ENCODE data around the gene AMBRA1. TPM values are rescaled to one million over a fixed set of nuclear protein-coding genes. Genes with fewer than 3 reads are reported as not detected.

AMBRA1 gene
- total and polyA plus RNA-seq, 4 donors, result 21.3 to 29.6 (median 28.4) TPM

DNA sequence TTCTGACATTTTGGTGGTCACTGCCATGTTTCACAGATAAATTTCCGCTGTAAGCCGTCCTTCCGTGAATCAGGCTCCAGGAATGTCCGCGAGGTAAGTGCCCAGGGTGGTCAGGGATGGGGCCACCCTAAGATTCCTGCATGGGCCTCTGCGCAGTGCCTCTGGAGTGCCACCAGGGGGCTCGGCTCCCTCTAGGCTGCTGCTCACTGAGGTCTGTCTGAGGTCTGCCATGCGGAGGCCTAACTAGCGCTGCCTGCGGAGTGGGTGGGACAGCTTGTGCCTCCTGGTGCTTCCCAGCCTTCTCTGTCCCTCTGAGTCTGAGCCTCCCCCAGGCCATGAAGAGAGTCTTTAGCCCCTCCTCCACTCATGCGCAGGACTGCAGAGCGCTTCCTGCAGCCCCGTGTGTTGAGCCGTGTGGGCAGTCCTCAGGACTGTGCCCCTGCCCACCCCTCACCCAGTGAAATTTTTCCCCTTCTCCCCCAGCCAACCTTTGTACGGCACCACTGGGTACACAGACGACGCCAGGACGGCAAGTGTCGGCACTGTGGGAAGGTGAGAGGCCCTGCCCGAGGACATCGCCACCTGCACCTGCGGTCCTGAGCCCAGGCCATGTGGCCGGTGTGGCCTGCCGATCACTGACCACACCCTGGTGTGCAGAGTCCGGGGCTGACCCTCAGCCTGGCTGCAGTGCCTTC, 224.2 kb downstream of the AMBRA1 start:
- H3K4me3 ChIP-seq (ENCODE audit: low read depth, low read length), result no peak overlapping the region
- 58% methylated on average over 20 of the region's 25 CpGs for WGBS (ENCODE audit: insufficient coverage)
- no peaks in the 10 kb centered on the region for H3K27me3 ChIP-seq (ENCODE audit: control insufficient read depth, insufficient read depth, low read length)
- DNase-seq (ENCODE audit: low read depth in 4 of 6, low spot score in 6 of 6), result peak in 2 of 6 donors; percentile 64 to 73
- peaks cover 86% of the 10 kb centered on the region for H3K36me3 ChIP-seq (ENCODE audit: control insufficient read depth, insufficient read depth, low read length)
- H3K9me3 ChIP-seq (ENCODE audit: control insufficient read depth, insufficient read depth, low read length), result no peaks in the 10 kb centered on the region
- H3K27ac ChIP-seq (ENCODE audit: low read depth, low read length), result no peak overlapping the region
- peaks cover 31% of the 10 kb centered on the region for H3K4me1 ChIP-seq (ENCODE audit: control insufficient read depth, insufficient read depth, low read length)

DNA sequence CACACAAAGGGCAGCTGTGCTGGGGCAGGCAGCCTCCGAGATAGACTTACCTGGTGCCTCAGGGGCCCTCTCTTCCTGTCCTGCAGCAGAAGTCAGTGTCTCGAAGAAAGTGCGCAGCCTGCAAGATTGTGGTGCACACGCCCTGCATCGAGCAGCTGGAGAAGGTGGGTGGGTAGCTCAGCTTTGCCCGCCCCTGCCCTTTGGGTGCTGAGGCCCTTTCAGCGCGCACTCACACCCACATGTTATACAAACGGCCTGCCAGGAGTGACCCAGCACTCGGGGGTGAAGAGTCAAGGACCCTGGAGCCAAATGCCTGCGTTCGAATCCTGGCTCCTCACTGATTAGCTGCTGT, 225.9 kb downstream of the AMBRA1 start:
- H3K4me1 ChIP-seq (ENCODE audit: control insufficient read depth, insufficient read depth, low read length), result peaks cover 44% of the 10 kb centered on the region
- peaks cover 85% of the 10 kb centered on the region for H3K36me3 ChIP-seq (ENCODE audit: control insufficient read depth, insufficient read depth, low read length)
- DNase-seq (ENCODE audit: low read depth in 4 of 6, low spot score in 6 of 6), result no peak
- no peaks in the 10 kb centered on the region for H3K9me3 ChIP-seq (ENCODE audit: control insufficient read depth, insufficient read depth, low read length)
- 83% methylated on average over 9 of the region's 12 CpGs for WGBS (ENCODE audit: insufficient coverage)
- H3K4me3 ChIP-seq (ENCODE audit: low read depth, low read length), result no peak overlapping the region
- H3K27me3 ChIP-seq (ENCODE audit: control insufficient read depth, insufficient read depth, low read length), result no peaks in the 10 kb centered on the region
- no peak overlapping the region for H3K27ac ChIP-seq (ENCODE audit: low read depth, low read length)

DNA sequence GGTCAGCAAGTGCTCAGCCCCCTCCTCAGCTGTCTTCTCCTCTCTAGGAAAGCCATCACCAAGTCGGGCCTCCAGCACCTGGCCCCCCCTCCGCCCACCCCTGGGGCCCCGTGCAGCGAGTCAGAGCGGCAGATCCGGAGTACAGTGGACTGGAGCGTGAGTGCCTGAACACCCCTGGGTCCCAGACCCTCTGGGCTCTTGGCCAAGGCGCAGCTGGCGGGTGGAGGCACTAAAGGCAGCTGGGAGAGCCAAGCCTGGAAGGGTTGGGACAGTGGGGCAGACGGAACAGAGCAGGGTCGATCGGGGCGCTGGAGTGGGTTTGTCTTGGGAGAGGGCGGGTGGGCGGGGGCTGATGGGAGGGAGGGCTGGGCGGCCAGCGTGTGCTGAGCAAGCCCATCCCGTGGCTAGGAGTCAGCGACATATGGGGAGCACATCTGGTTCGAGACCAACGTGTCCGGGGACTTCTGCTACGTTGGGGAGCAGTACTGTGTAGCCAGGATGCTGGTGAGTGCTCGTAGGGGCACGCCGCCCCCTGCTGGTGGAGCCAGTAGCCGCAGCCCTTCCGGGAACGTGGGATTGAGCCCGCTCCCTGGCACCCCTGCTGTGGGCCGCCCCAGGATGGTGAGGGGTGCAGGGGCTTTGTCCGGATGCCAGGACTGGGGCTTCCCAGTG, 226.4 kb downstream of the AMBRA1 start:
- H3K27ac ChIP-seq (ENCODE audit: low read depth, low read length), result no peak overlapping the region
- peaks cover 49% of the 10 kb centered on the region for H3K4me1 ChIP-seq (ENCODE audit: control insufficient read depth, insufficient read depth, low read length)
- no peaks in the 10 kb centered on the region for H3K9me3 ChIP-seq (ENCODE audit: control insufficient read depth, insufficient read depth, low read length)
- 22% methylated on average over 23 of the region's 32 CpGs for WGBS (ENCODE audit: insufficient coverage)
- H3K36me3 ChIP-seq (ENCODE audit: control insufficient read depth, insufficient read depth, low read length), result peaks cover 85% of the 10 kb centered on the region
- peak in 2 of 6 donors; percentile 63 to 66 for DNase-seq (ENCODE audit: low read depth in 4 of 6, low spot score in 6 of 6)
- no peaks in the 10 kb centered on the region for H3K27me3 ChIP-seq (ENCODE audit: control insufficient read depth, insufficient read depth, low read length)
- no peak overlapping the region for H3K4me3 ChIP-seq (ENCODE audit: low read depth, low read length)

DNA sequence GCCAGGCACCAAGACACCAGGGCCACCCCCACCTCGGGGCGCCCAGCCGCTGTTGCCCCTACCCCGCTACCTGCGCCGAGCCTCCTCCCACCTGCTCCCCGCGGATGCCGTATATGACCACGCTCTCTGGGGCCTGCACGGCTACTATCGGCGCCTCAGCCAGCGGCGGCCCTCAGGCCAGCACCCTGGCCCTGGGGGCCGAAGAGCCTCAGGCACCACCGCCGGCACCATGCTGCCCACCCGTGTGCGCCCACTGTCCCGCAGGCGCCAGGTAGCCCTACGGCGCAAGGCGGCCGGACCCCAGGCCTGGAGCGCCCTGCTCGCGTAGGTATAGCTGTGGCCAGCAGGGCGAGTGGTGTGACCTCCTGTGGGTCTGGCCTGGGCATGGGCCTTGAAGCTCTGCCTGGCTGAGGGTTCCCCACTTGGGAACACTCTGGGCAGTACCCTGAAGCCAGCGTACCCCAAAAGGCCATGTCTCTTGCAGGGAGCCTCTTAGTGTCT, 227.1 kb downstream of the AMBRA1 start:
- no peak for DNase-seq (ENCODE audit: low read depth in 4 of 6, low spot score in 6 of 6)
- Histone ChIP-seq H3K4me1 (ENCODE audit: control insufficient read depth, insufficient read depth, low read length) (peaks cover 56% of the 10 kb centered on the region), H3K36me3 (ENCODE audit: control insufficient read depth, insufficient read depth, low read length) (peaks cover 84% of the 10 kb centered on the region), H3K4me3 (ENCODE audit: low read depth, low read length) (no peak overlapping the region), H3K9me3 (ENCODE audit: control insufficient read depth, insufficient read depth, low read length) (no peaks in the 10 kb centered on the region), H3K27me3 (ENCODE audit: control insufficient read depth, insufficient read depth, low read length) (no peaks in the 10 kb centered on the region), H3K27ac (ENCODE audit: low read depth, low read length) (no peak overlapping the region)
- 92% methylated on average over 30 of the region's 31 CpGs for WGBS (ENCODE audit: insufficient coverage)

DNA sequence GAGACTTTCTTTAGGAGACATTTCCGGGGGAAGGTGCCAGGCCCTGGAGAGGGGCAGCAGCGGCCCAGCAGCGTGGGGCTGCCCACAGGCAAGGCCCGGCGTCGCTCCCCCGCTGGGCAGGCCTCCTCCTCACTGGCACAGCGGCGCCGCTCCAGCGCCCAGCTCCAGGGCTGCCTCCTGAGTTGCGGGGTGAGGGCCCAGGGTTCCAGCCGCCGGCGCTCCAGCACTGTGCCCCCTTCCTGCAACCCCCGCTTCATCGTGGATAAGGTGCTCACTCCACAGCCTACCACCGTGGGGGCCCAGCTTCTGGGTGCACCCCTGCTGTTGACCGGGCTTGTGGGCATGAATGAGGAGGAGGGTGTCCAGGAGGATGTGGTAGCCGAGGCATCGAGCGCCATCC, 227.6 kb downstream of the AMBRA1 start:
- H3K4me3 ChIP-seq (ENCODE audit: low read depth, low read length), result no peak overlapping the region
- H3K27me3 ChIP-seq (ENCODE audit: control insufficient read depth, insufficient read depth, low read length), result no peaks in the 10 kb centered on the region
- H3K9me3 ChIP-seq (ENCODE audit: control insufficient read depth, insufficient read depth, low read length), result no peaks in the 10 kb centered on the region
- 87% methylated on average over 19 of the region's 22 CpGs for WGBS (ENCODE audit: insufficient coverage)
- H3K4me1 ChIP-seq (ENCODE audit: control insufficient read depth, insufficient read depth, low read length), result peaks cover 60% of the 10 kb centered on the region
- H3K36me3 ChIP-seq (ENCODE audit: control insufficient read depth, insufficient read depth, low read length), result peaks cover 83% of the 10 kb centered on the region
- no peak for DNase-seq (ENCODE audit: low read depth in 4 of 6, low spot score in 6 of 6)
- H3K27ac ChIP-seq (ENCODE audit: low read depth, low read length), result no peak overlapping the region

DNA sequence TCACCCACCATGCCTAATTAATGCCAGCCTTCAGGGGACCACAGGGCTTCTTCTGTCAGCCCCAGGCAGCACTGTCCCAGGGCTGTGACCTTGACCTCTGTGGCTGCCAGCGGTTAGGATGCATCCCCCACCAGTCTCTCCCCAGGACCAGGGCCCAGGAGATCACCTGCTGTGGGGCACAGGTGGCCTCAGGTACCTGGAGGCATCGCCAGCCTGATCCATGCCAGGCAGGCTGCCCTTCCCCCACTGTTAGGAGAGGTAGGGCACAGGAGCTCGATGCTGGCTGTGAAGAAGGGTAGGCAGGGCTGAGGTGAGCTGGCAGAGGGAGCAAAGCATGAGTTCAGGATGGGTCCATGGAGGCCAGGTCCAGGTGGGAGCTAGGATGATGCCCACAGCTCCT, 229.0 kb downstream of the AMBRA1 start:
- no peaks in the 10 kb centered on the region for H3K9me3 ChIP-seq (ENCODE audit: control insufficient read depth, insufficient read depth, low read length)
- H3K36me3 ChIP-seq (ENCODE audit: control insufficient read depth, insufficient read depth, low read length), result peaks cover 76% of the 10 kb centered on the region
- no peak overlapping the region for H3K27ac ChIP-seq (ENCODE audit: low read depth, low read length)
- H3K4me3 ChIP-seq (ENCODE audit: low read depth, low read length), result no peak overlapping the region
- no peak for DNase-seq (ENCODE audit: low read depth in 4 of 6, low spot score in 6 of 6)
- H3K27me3 ChIP-seq (ENCODE audit: control insufficient read depth, insufficient read depth, low read length), result no peaks in the 10 kb centered on the region
- H3K4me1 ChIP-seq (ENCODE audit: control insufficient read depth, insufficient read depth, low read length), result peaks cover 56% of the 10 kb centered on the region
- 93% methylated on average over 3 of the region's 3 CpGs for WGBS (ENCODE audit: insufficient coverage)

DNA sequence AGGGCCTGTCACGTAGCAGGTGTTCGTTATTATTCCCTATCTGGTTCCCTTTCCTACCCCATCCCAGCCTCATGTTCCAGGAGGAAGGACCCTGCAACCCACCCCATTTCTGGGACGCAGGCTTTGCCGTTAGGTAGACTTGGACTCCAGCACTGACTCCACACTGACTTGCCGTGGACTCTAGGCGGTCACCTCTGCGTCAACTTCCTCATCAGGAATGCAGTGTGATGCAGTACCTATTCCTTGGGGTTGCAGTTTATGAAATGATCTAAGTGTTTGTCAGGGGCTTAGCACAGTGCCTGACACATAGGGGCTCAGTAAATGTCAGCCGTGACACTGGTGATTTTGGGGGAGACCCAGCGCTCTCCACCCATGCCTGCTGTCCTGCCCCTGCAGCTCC, 229.8 kb downstream of the AMBRA1 start:
- DNase-seq (ENCODE audit: low read depth in 4 of 6, low spot score in 6 of 6), result no peak
- Histone ChIP-seq H3K36me3 (ENCODE audit: control insufficient read depth, insufficient read depth, low read length) (peaks cover 69% of the 10 kb centered on the region), H3K27ac (ENCODE audit: low read depth, low read length) (no peak overlapping the region), H3K4me1 (ENCODE audit: control insufficient read depth, insufficient read depth, low read length) (peaks cover 51% of the 10 kb centered on the region), H3K9me3 (ENCODE audit: control insufficient read depth, insufficient read depth, low read length) (no peaks in the 10 kb centered on the region), H3K4me3 (ENCODE audit: low read depth, low read length) (no peak overlapping the region), H3K27me3 (ENCODE audit: control insufficient read depth, insufficient read depth, low read length) (no peaks in the 10 kb centered on the region)
- 94% methylated on average over 7 of the region's 9 CpGs for WGBS (ENCODE audit: insufficient coverage)

DNA sequence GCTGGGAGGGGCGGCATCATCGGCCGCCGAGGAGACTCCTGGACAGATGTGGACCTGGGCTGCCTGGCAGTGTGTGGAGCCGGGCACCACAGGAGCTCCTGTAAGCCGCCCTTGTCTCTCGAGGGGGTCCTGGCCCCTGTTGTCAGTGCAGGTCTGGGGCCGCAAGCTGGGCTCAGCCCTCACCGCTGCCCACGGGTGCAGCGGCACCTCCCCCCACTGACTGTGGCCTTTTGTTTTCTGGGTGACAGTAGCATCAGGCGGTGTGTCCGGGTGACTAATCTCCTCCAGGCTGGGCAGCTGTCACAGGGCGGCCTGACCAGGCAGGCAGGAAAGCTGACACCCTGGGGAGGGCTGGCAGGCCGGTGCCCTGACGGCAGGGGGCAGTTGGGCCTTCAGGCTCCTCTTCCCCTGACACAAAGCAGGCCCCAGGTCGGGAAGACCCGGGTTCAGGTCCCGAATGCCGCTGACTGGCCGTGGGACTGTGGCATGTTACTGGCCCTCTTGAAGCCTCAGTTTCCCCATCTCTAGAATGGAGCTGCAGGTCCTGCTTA, 230.3 kb downstream of the AMBRA1 start:
- H3K36me3 ChIP-seq (ENCODE audit: control insufficient read depth, insufficient read depth, low read length), result peaks cover 63% of the 10 kb centered on the region
- DNase-seq (ENCODE audit: low read depth in 4 of 6, low spot score in 6 of 6), result no peak
- H3K9me3 ChIP-seq (ENCODE audit: control insufficient read depth, insufficient read depth, low read length), result no peaks in the 10 kb centered on the region
- H3K27ac ChIP-seq (ENCODE audit: low read depth, low read length), result no peak overlapping the region
- H3K27me3 ChIP-seq (ENCODE audit: control insufficient read depth, insufficient read depth, low read length), result no peaks in the 10 kb centered on the region
- H3K4me1 ChIP-seq (ENCODE audit: control insufficient read depth, insufficient read depth, low read length), result peaks cover 51% of the 10 kb centered on the region
- 60% methylated on average over 21 of the region's 21 CpGs for WGBS (ENCODE audit: insufficient coverage)
- no peak overlapping the region for H3K4me3 ChIP-seq (ENCODE audit: low read depth, low read length)

DNA sequence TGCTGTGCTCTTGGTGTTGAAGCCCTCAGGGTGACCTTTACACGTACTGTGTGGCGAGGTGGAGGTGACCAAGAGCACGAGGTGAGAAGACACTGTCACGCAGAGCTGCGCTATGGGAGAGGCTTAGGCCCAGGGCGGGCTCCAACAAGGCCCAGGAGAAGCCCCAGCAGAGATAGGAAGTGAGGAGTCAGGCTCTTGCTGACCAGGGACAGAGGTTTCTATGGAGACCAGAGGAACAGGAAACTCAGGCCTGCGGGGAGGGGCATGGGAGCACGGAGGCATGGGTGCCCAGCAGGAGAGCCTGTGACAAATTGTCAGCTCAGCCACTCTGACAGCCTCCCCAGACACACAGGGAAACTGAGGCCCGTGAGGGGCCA, 230.8 kb downstream of the AMBRA1 start:
- Histone ChIP-seq H3K4me1 (ENCODE audit: control insufficient read depth, insufficient read depth, low read length) (peaks cover 48% of the 10 kb centered on the region), H3K27ac (ENCODE audit: low read depth, low read length) (no peak overlapping the region), H3K4me3 (ENCODE audit: low read depth, low read length) (no peak overlapping the region), H3K36me3 (ENCODE audit: control insufficient read depth, insufficient read depth, low read length) (peaks cover 59% of the 10 kb centered on the region), H3K9me3 (ENCODE audit: control insufficient read depth, insufficient read depth, low read length) (no peaks in the 10 kb centered on the region), H3K27me3 (ENCODE audit: control insufficient read depth, insufficient read depth, low read length) (no peaks in the 10 kb centered on the region)
- DNase-seq (ENCODE audit: low read depth in 4 of 6, low spot score in 6 of 6), result no peak
- WGBS (ENCODE audit: insufficient coverage), result 50% methylated on average over 9 of the region's 9 CpGs

All from spinal cord (tissue), 10 donors.